Hepatocyte (in vitro differentiated cells): Measurements from ENCODE around the gene GTSE1.

Experiments used
- CTCF ChIP-seq: fragments of 200-600 bp; sonication (generic); IDR thresholded peaks from 2 replicates; pipeline ENCODE4 v1.5.1; 2016; ENCODE audit warnings: antibody characterized with exemption, mild to moderate bottlenecking; ENCODE audit not compliant: poor library complexity
- EZH2 ChIP-seq: fragments of 200-600 bp; sonication (generic); IDR thresholded peaks from 2 replicates; pipeline ENCODE4 v1.6.1; 2016; ENCODE audit warnings: antibody characterized with exemption, mild to moderate bottlenecking, borderline replicate concordance

- TF ChIP-seq CTCF (no peak), EZH2 (no peak)
Measured at GRCh38 chr22:46320716-46321386, 24.2 kb downstream of the GTSE1 start.
